ENCODE results near the gene PM20D2. TPM values are rescaled to one million over a fixed set of nuclear protein-coding genes. Genes with fewer than 3 reads are reported as not detected.
A peak's percentile ranks its signal among the peaks of the same experiment; 100 is the strongest.

Gene PM20D2
- polyA plus RNA-seq = 10 to 100 TPM in 2 of 4 donors, 1 to 10 TPM in 2; 2.4 to 31.3 (median 7.6) TPM
- long read RNA-seq, donor 1, full-length matches to known transcripts = 11 of 47 reads
- long read RNA-seq, donor 1, partial matches to known transcripts = 36 of 47 reads
- long read RNA-seq, donor 1, other reads (novel, unspliced or antisense) = 0 of 47 reads
- long read RNA-seq, donor 2, full-length matches to known transcripts = 3 of 3 reads
- long read RNA-seq, donor 2, partial matches to known transcripts = 0 of 3 reads
- long read RNA-seq, donor 2, other reads (novel, unspliced or antisense) = 0 of 3 reads
- long read RNA-seq, donor 3, full-length matches to known transcripts = 3 of 9 reads
- long read RNA-seq, donor 3, partial matches to known transcripts = 6 of 9 reads
- long read RNA-seq, donor 3, other reads (novel, unspliced or antisense) = 0 of 9 reads
- long read RNA-seq, donor 4, full-length matches to known transcripts = 1 of 1 reads
- long read RNA-seq, donor 4, partial matches to known transcripts = 0 of 1 reads
- long read RNA-seq, donor 4, other reads (novel, unspliced or antisense) = 0 of 1 reads
- long read RNA-seq, donor 5, full-length matches to known transcripts = 2 of 2 reads
- long read RNA-seq, donor 5, partial matches to known transcripts = 0 of 2 reads
- long read RNA-seq, donor 5, other reads (novel, unspliced or antisense) = 0 of 2 reads
- long read RNA-seq, donor 6, full-length matches to known transcripts = 2 of 2 reads
- long read RNA-seq, donor 6, partial matches to known transcripts = 0 of 2 reads
- long read RNA-seq, donor 6, other reads (novel, unspliced or antisense) = 0 of 2 reads
- long read RNA-seq, donor 7, full-length matches to known transcripts = 5 of 5 reads
- long read RNA-seq, donor 7, partial matches to known transcripts = 0 of 5 reads
- long read RNA-seq, donor 7, other reads (novel, unspliced or antisense) = 0 of 5 reads
- long read RNA-seq, donor 8 = 0 reads
- long read RNA-seq, donor 9, full-length matches to known transcripts = 3 of 3 reads
- long read RNA-seq, donor 9, partial matches to known transcripts = 0 of 3 reads
- long read RNA-seq, donor 9, other reads (novel, unspliced or antisense) = 0 of 3 reads
- long read RNA-seq, donor 10, full-length matches to known transcripts = 5 of 5 reads
- long read RNA-seq, donor 10, partial matches to known transcripts = 0 of 5 reads
- long read RNA-seq, donor 10, other reads (novel, unspliced or antisense) = 0 of 5 reads

DNA sequence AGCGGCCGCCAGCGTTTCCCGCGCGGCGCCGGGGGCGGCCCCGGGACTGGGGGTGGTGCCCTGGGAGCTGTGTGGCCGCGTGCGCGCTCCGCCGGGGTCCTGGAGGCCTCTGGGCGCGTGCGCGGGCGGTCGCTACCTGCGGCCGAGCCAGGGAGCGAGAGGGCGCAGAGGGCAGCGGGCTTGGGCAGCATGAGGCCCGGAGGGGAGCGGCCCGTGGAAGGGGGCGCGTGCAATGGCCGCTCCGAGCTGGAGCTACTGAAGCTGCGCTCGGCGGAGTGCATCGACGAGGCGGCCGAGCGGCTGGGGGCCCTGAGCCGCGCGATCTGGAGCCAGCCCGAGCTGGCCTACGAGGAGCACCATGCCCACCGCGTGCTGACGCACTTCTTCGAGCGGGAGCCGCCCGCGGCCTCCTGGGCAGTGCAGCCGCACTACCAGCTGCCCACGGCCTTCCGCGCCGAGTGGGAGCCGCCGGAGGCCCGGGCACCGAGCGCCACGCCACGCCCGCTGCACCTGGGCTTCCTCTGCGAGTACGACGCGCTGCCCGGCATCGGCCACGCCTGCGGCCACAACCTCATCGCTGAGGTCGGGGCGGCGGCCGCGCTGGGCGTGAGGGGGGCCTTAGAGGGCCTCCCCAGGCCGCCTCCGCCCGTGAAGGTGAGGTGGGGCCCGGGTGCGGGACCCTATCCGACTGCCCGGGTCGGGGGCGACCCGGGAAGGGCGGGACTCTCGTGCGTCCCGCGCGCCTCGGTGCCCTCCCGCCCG, at the start of gene PM20D2:
TSS of gene PM20D2 (plus strand) at position 100 of the 762 bp plus-strand sequence. CDS start at position 190, 90 bp downstream.
- 0% methylated on average over 81 to 102 of the region's 102 CpGs for WGBS, 3 donors
- no peak for FAIRE-seq

GRCh38 chr6:89098461-89098860, 47.4 kb upstream of the PM20D2 start:
- Histone ChIP-seq H3K4me1 (ENCODE audit: control insufficient read depth in 3 of 3, insufficient read depth in 2 of 3, low read depth in 1 of 3, low read length in 2 of 3) (no peaks in the 10 kb centered on the region), H3K27ac (ENCODE audit: low read depth in 1 of 3, low read length in 2 of 3) (no peak overlapping the region), H3K27me3 (ENCODE audit: control insufficient read depth in 3 of 3, insufficient read depth in 3 of 3, low read length in 3 of 3) (no peaks in the 10 kb centered on the region), H3K36me3 (ENCODE audit: control insufficient read depth in 3 of 3, insufficient read depth in 2 of 3, low read depth in 1 of 3, low read length in 3 of 3) (no peaks in the 10 kb centered on the region), H3K4me3 (ENCODE audit: low read depth in 1 of 3, low read length in 3 of 3) (no peak overlapping the region), H3K9me3 (ENCODE audit: control insufficient read depth in 2 of 2, insufficient read depth in 1 of 2, low read depth in 1 of 2, low read length in 1 of 2) (no peaks in the 10 kb centered on the region)
- DNase-seq = no peak
- no peak for FAIRE-seq
- 68 to 83% (median 81%) methylated on average over 8 of the region's 8 CpGs for WGBS, 3 donors

More for the DNA sequence above, at the start of gene PM20D2:
- Histone ChIP-seq H3K27me3 (ENCODE audit: control insufficient read depth in 3 of 3, insufficient read depth in 3 of 3, low read length in 3 of 3) (no peaks in the 10 kb centered on the region), H3K4me1 (ENCODE audit: control insufficient read depth in 3 of 3, insufficient read depth in 2 of 3, low read depth in 1 of 3, low read length in 2 of 3) (peaks cover 2 to 5% (median 3%) of the 10 kb centered on the region in 3 donors), H3K9me3 (ENCODE audit: control insufficient read depth in 2 of 2, insufficient read depth in 1 of 2, low read depth in 1 of 2, low read length in 1 of 2) (no peaks in the 10 kb centered on the region), H3K36me3 (ENCODE audit: control insufficient read depth in 3 of 3, insufficient read depth in 2 of 3, low read depth in 1 of 3, low read length in 3 of 3) (peaks cover 0 to 4% (median 0%) of the 10 kb centered on the region in 3 donors), H3K27ac (ENCODE audit: low read depth in 1 of 3, low read length in 2 of 3) (peak within 1 kb of the TSS; percentile 81 to 90 (median 83)), H3K4me3 (ENCODE audit: low read depth in 1 of 3, low read length in 3 of 3) (peak within 1 kb of the TSS; percentile 49 to 92 (median 83))
- peak; percentile 64 to 93 for DNase-seq

DNA sequence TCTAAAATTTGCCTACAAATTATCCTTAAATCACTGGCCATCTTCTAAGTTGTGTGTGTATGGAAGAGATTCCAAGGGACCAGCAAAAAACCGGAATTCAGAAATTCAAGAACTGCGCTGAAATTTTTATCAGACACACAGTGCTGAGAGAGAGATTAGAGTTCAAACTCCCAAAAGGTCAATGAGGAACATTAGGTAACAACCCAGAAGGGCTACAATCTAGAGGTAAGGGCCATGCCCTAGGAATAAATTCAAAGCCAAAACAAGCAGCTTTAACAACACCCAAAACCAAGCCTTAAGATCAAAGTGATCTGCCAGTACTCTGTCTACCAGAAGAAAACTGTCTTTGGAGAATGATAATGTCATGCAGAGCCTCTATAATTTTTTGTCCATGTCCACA, 45.7 kb upstream of the PM20D2 start:
- no peak overlapping the region for H3K27ac ChIP-seq (ENCODE audit: low read depth in 1 of 3, low read length in 2 of 3)
- no peaks in the 10 kb centered on the region for H3K4me1 ChIP-seq (ENCODE audit: control insufficient read depth in 3 of 3, insufficient read depth in 2 of 3, low read depth in 1 of 3, low read length in 2 of 3)
- WGBS, 3 donors = 83 to 96% (median 92%) methylated on average over 2 of the region's 2 CpGs
- FAIRE-seq (no peak), DNase-seq (no peak)
- no peaks in the 10 kb centered on the region for H3K27me3 ChIP-seq (ENCODE audit: control insufficient read depth in 3 of 3, insufficient read depth in 3 of 3, low read length in 3 of 3)
- H3K4me3 ChIP-seq (ENCODE audit: low read depth in 1 of 3, low read length in 3 of 3) = no peak overlapping the region
- no peaks in the 10 kb centered on the region for H3K36me3 ChIP-seq (ENCODE audit: control insufficient read depth in 3 of 3, insufficient read depth in 2 of 3, low read depth in 1 of 3, low read length in 3 of 3)
- H3K9me3 ChIP-seq (ENCODE audit: control insufficient read depth in 2 of 2, insufficient read depth in 1 of 2, low read depth in 1 of 2, low read length in 1 of 2) = no peaks in the 10 kb centered on the region

DNA sequence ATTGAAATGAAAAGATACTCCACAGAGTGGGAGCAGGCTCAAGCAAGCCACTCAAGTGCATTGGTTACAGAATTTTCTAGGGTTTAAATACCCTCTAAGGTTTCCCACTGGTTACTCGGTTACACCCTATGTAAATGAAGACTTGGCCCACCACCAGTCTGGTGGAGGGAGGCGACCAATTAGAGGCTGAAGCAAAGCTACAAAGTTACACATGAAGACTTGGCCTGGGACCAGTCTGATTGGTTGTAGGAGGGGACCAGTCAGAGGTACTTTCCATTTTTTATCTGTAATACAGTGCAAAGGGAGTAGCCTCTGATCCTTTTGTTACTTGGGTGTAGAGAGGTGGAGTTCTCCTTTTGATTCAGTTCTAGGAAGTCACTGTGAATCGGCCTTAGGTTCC, 35.6 kb upstream of the PM20D2 start:
- H3K4me3 ChIP-seq (ENCODE audit: low read depth in 1 of 3, low read length in 3 of 3) = no peak overlapping the region
- H3K4me1 ChIP-seq (ENCODE audit: control insufficient read depth in 3 of 3, insufficient read depth in 2 of 3, low read depth in 1 of 3, low read length in 2 of 3) = no peaks in the 10 kb centered on the region
- 85 to 94% (median 90%) methylated on average over 3 of the region's 3 CpGs for WGBS, 3 donors
- H3K9me3 ChIP-seq (ENCODE audit: control insufficient read depth in 2 of 2, insufficient read depth in 1 of 2, low read depth in 1 of 2, low read length in 1 of 2) = no peaks in the 10 kb centered on the region
- DNase-seq (no peak), FAIRE-seq (no peak)
- H3K27ac ChIP-seq (ENCODE audit: low read depth in 1 of 3, low read length in 2 of 3) = no peak overlapping the region
- no peaks in the 10 kb centered on the region for H3K27me3 ChIP-seq (ENCODE audit: control insufficient read depth in 3 of 3, insufficient read depth in 3 of 3, low read length in 3 of 3)
- no peaks in the 10 kb centered on the region for H3K36me3 ChIP-seq (ENCODE audit: control insufficient read depth in 3 of 3, insufficient read depth in 2 of 3, low read depth in 1 of 3, low read length in 3 of 3)

- H3K27me3 ChIP-seq (ENCODE audit: control insufficient read depth in 3 of 3, insufficient read depth in 3 of 3, low read length in 3 of 3) = no peaks in the 10 kb centered on the region
- H3K36me3 ChIP-seq (ENCODE audit: control insufficient read depth in 3 of 3, insufficient read depth in 2 of 3, low read depth in 1 of 3, low read length in 3 of 3) = no peaks in the 10 kb centered on the region
- FAIRE-seq = no peak
- H3K4me3 ChIP-seq (ENCODE audit: low read depth in 1 of 3, low read length in 3 of 3) = no peak overlapping the region
- WGBS, 3 donors = 95 to 96% (median 95%) methylated on average over 9 of the region's 9 CpGs
- peaks cover 0 to 2% (median 0%) of the 10 kb centered on the region in 3 donors for H3K4me1 ChIP-seq (ENCODE audit: control insufficient read depth in 3 of 3, insufficient read depth in 2 of 3, low read depth in 1 of 3, low read length in 2 of 3)
- DNase-seq = no peak
- no peak overlapping the region for H3K27ac ChIP-seq (ENCODE audit: low read depth in 1 of 3, low read length in 2 of 3)
- H3K9me3 ChIP-seq (ENCODE audit: control insufficient read depth in 2 of 2, insufficient read depth in 1 of 2, low read depth in 1 of 2, low read length in 1 of 2) = no peaks in the 10 kb centered on the region
Observed at GRCh38 chr6:89111933-89112332, 33.9 kb upstream of the PM20D2 start.

DNA sequence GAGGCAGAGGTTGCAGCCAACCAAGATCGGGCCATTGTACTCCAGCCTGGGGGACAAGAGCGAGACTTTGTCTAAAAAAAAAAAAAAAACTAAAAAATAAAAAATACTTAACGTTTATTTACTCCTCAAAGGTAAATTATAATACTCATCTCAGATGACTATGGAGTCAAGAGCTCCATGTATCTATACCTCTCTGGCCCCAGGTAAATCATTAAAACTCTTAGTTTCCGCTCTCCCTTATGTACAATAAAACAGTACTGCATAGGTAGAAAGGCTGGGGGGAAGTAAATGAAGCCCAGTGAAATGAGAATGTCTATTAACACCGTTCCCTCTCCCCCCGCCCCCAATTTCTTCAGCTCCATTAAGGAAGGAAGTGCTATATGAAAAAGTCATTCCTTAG, 29.2 kb upstream of the PM20D2 start:
- H3K27ac ChIP-seq (ENCODE audit: low read depth in 1 of 3, low read length in 2 of 3) = no peak overlapping the region
- WGBS, 3 donors = 63 to 72% (median 63%) methylated on average over 6 of the region's 6 CpGs
- no peak for FAIRE-seq
- peaks cover 0 to 3% (median 0%) of the 10 kb centered on the region in 3 donors for H3K4me1 ChIP-seq (ENCODE audit: control insufficient read depth in 3 of 3, insufficient read depth in 2 of 3, low read depth in 1 of 3, low read length in 2 of 3)
- H3K9me3 ChIP-seq (ENCODE audit: control insufficient read depth in 2 of 2, insufficient read depth in 1 of 2, low read depth in 1 of 2, low read length in 1 of 2) = no peaks in the 10 kb centered on the region
- peaks cover 0 to 8% (median 0%) of the 10 kb centered on the region in 3 donors for H3K27me3 ChIP-seq (ENCODE audit: control insufficient read depth in 3 of 3, insufficient read depth in 3 of 3, low read length in 3 of 3)
- H3K4me3 ChIP-seq (ENCODE audit: low read depth in 1 of 3, low read length in 3 of 3) = peak overlapping the region in 1 of 3 donors; percentile 42
- DNase-seq = peak in 1 of 2 donors; percentile 24
- H3K36me3 ChIP-seq (ENCODE audit: control insufficient read depth in 3 of 3, insufficient read depth in 2 of 3, low read depth in 1 of 3, low read length in 3 of 3) = no peaks in the 10 kb centered on the region

GRCh38 chr6:89117211-89118108, 28.4 kb upstream of the PM20D2 start, which contains the start of gene SRSF12:
Gene SRSF12 (minus strand): TSS chr6:89118071. CDS start chr6:89117887, 184 bp downstream.
- Histone ChIP-seq H3K36me3 (ENCODE audit: control insufficient read depth in 3 of 3, insufficient read depth in 2 of 3, low read depth in 1 of 3, low read length in 3 of 3) (no peaks in the 10 kb centered on the region), H3K4me1 (ENCODE audit: control insufficient read depth in 3 of 3, insufficient read depth in 2 of 3, low read depth in 1 of 3, low read length in 2 of 3) (peaks cover 0 to 3% (median 0%) of the 10 kb centered on the region in 3 donors), H3K27me3 (ENCODE audit: control insufficient read depth in 3 of 3, insufficient read depth in 3 of 3, low read length in 3 of 3) (peaks cover 0 to 8% (median 0%) of the 10 kb centered on the region in 3 donors), H3K9me3 (ENCODE audit: control insufficient read depth in 2 of 2, insufficient read depth in 1 of 2, low read depth in 1 of 2, low read length in 1 of 2) (no peaks in the 10 kb centered on the region), H3K4me3 (ENCODE audit: low read depth in 1 of 3, low read length in 3 of 3) (peak within 1 kb of the TSS; percentile 14 to 55 (median 42)), H3K27ac (ENCODE audit: low read depth in 1 of 3, low read length in 2 of 3) (no peak within 1 kb of the TSS)
- 1% methylated on average over 67 to 106 of the region's 106 CpGs for WGBS, 3 donors
- DNase-seq (peak; percentile 34 to 72), FAIRE-seq (no peak)
